ENCODE results near the gene CPT1A. TPM values are rescaled to one million over a fixed set of nuclear protein-coding genes. Genes with fewer than 3 reads are reported as not detected.

CPT1A gene
- total RNA-seq, 1 donor from 2014 or later, result 0.54 TPM

DNA sequence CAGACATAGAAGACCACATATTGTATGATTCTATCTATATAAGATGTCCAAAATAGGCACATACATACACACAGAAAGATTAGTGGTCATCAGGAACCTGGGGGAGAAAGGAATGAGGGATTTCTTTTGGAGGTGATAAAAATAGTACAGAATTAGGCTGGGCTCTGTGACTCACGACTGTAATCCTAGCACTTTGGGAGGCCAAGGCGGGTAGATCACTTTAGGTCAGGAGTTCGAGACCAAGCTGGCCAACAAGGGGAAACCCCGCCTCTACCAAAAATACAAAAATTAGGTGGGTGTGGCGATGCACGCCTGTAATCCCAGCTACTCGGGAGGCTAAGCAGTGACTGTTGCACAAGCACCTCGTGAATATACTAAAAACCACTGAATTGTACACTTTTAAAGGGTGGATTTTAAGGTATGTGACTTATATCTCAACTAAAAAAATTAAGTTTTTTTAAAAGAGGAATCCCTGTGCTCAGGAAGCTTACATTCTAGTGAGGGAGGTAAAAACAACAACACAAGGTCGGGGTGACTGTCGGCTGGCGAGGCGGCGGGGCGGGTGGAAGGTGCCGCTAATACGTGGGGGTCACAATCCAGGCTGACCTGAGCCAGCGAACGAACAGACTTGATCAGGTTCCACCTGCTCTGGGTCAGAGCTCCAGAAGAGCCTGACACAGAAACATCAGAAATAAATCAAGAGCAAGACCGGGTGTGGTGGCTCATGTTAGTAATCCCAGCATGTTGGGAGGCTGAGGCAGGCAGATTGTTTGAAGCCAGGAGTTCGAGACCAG, 65.1 kb downstream of the CPT1A start:
- no peak overlapping the region for H3K4me3 Mint-ChIP-seq
- H3K36me3 Mint-ChIP-seq (ENCODE audit: low read depth), result no peaks in the 10 kb centered on the region
- peaks cover 5% of the 10 kb centered on the region for H3K27me3 Mint-ChIP-seq (ENCODE audit: low read depth)
- H3K9me3 Mint-ChIP-seq, result no peaks in the 10 kb centered on the region
- peaks cover 5% of the 10 kb centered on the region for H3K4me1 Mint-ChIP-seq
- no peak for TF ChIP-seq CTCF (conservative IDR thresholded peaks at IDR 0.05)
- no peak for DNase-seq (ENCODE audit: low read depth, low spot score)
- no peak overlapping the region for H3K27ac Mint-ChIP-seq (ENCODE audit: unreplicated experiment)

DNA sequence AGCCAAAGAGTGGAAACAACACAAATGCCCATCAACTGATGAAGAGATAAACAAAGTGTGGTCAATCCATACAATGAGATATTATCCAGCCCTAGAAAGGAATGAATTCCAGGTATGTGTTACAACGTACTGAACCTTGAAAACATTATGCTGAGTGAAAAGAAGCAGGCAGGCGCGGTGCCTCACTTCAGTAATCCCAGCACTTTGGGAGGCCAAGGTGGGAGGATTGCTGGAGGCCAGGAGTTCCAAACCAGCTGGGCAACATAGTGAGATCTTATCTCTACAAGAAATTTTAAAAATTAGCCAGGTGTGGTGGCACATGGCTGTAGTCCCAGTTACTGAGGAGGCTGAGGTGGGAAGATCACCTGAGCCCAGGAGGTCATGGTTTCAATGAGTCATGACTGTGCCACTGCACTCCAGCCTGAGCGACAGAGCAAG, 65.7 kb downstream of the CPT1A start:
- peaks cover 5% of the 10 kb centered on the region for H3K4me1 Mint-ChIP-seq
- no peak for TF ChIP-seq CTCF (conservative IDR thresholded peaks at IDR 0.05)
- H3K27me3 Mint-ChIP-seq (ENCODE audit: low read depth), result peaks cover 5% of the 10 kb centered on the region
- no peak overlapping the region for H3K4me3 Mint-ChIP-seq
- no peak for DNase-seq (ENCODE audit: low read depth, low spot score)
- no peaks in the 10 kb centered on the region for H3K36me3 Mint-ChIP-seq (ENCODE audit: low read depth)
- no peaks in the 10 kb centered on the region for H3K9me3 Mint-ChIP-seq
- no peak overlapping the region for H3K27ac Mint-ChIP-seq (ENCODE audit: unreplicated experiment)

DNA sequence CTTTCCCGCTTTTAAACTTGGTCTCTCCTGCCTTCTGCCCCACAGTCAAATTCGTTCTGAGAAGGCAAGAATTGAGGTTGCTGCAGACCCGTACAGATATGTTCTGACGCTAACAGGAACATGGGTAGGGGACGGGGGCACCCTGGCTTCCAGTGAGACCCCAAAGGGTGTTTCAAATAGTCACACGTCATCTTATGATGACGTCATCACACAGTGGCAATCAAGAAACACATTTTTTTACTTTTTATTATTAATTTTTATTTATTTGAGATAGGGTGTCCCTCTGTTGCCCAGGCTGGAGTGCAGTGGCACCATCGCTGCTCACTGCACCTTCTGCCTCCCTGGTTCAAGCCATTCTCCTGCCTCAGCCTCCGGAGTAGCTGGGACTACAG, 67.5 kb downstream of the CPT1A start:
- Mint-ChIP-seq H3K4me3 (no peak overlapping the region), H3K27ac (ENCODE audit: unreplicated experiment) (no peak overlapping the region), H3K4me1 (no peaks in the 10 kb centered on the region), H3K36me3 (ENCODE audit: low read depth) (no peaks in the 10 kb centered on the region), H3K9me3 (no peaks in the 10 kb centered on the region), H3K27me3 (ENCODE audit: low read depth) (peaks cover 8% of the 10 kb centered on the region)
- no peak for DNase-seq (ENCODE audit: low read depth, low spot score)
- no peak for TF ChIP-seq CTCF (conservative IDR thresholded peaks at IDR 0.05)

DNA sequence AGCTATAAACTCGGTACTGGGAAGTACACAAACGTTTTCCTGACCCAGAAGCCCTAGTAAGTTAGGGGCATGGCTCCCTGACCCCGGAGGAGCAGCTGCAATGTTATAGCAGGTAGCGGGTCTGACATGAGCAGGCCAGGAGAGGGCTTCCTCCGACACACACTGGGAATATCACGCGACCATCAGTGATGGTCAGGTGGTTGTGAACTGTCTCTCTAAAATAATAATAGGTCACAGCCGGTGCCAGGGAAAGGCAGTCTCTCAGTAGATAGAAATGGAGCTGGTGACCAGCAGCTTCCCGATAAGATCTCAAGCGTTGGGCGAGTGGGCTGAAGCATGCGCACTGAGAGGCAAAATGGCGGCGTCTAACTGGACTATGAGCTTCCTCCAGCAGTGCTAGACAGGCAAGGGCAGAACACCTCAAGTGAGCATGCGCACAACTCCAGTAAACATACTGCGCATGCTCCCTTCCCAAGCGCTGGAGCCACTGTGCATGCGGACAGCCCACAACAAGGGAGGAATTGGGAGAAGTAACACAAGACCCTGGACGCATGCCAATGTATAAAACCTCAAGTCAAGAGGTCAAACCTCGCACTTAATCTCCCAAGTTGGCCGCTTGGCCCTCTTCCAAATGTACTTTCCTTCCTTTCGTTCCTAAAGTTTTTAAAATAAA, 68.1 kb downstream of the CPT1A start:
- Mint-ChIP-seq H3K27me3 (ENCODE audit: low read depth) (peaks cover 8% of the 10 kb centered on the region), H3K4me3 (no peak overlapping the region), H3K9me3 (no peaks in the 10 kb centered on the region), H3K27ac (ENCODE audit: unreplicated experiment) (no peak overlapping the region), H3K4me1 (no peaks in the 10 kb centered on the region), H3K36me3 (ENCODE audit: low read depth) (no peaks in the 10 kb centered on the region)
- no peak for TF ChIP-seq CTCF (conservative IDR thresholded peaks at IDR 0.05)
- no peak for DNase-seq (ENCODE audit: low read depth, low spot score)

- no peak for TF ChIP-seq CTCF (conservative IDR thresholded peaks at IDR 0.05)
- H3K36me3 Mint-ChIP-seq (ENCODE audit: low read depth), result no peaks in the 10 kb centered on the region
- H3K4me1 Mint-ChIP-seq, result no peaks in the 10 kb centered on the region
- DNase-seq (ENCODE audit: low read depth, low spot score), result no peak
- no peak overlapping the region for H3K27ac Mint-ChIP-seq (ENCODE audit: unreplicated experiment)
- peaks cover 8% of the 10 kb centered on the region for H3K27me3 Mint-ChIP-seq (ENCODE audit: low read depth)
- H3K4me3 Mint-ChIP-seq, result no peak overlapping the region
- no peaks in the 10 kb centered on the region for H3K9me3 Mint-ChIP-seq
These were observed 68.8 kb downstream of the CPT1A start for GRCh38 chr11:68772936-68773335.

All from neural crest cell (in vitro differentiated cells).